Activated gamma-delta T cell treated with anti-CD3 and anti-CD28 coated beads, Interleukin-2, amount 50 U/mL, for 16 hours (primary cell): ENCODE measurements around the gene QPCT.
"Not testable (repeated sequence)": the region's sequence is repeated elsewhere in the genome, so short reads cannot be mapped to it uniquely, and the experiment has no call there.

ENCODE experiments used
- DNase-seq: peaks from one replicate; pipeline ENCODE4 v3.0.0-alpha.2; 2020; ENCODE audit warnings: low read depth

QPCT gene

GRCh38 chr2:37391711-37392110 is 47.3 kb downstream of the QPCT start:
- DNase-seq: no peak

GRCh38 chr2:37392428-37392827 is 48.0 kb downstream of the QPCT start:
- DNase-seq: no peak

- DNase-seq: no peak
These were observed 49.8 kb downstream of the QPCT start for GRCh38 chr2:37394263-37394662.

DNA sequence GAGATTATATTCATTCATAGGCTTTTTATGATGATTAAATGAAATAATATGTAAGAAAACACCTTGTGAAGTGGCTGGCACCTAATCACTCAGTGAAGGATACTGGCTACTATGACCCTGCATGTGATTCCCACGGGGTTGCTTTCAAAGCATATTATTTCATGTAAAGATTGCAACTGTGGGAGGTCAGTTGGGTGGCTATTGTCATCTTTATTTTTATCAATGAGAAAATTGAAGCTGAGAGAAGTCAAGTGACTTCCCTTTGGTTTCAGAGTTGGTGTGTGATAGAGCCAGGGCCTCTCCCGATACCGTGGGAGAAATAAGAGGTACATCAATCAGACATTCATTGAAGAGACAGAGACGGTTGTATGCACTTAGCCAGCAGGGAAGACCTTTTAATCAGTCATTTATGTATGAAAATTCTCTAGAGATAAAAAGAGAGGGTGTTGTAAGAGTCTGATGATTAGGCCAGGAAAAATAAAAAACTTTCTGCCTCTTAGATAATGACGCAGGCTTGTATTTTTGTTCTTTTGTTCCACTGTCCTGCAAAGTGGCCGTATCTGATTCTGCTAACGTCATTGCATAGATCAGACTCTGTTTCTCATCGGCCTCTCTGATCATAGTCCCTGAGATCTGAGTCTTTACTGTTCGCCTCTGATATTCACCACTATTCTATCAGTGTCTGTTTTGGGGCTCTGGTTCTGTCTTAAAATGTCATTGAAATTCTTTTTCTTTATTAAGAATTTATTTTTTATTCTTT is 50.5 kb downstream of the QPCT start:
- DNase-seq: no peak

GRCh38 chr2:37396890-37397565 is 52.6 kb downstream of the QPCT start:
- no peak for DNase-seq

DNA sequence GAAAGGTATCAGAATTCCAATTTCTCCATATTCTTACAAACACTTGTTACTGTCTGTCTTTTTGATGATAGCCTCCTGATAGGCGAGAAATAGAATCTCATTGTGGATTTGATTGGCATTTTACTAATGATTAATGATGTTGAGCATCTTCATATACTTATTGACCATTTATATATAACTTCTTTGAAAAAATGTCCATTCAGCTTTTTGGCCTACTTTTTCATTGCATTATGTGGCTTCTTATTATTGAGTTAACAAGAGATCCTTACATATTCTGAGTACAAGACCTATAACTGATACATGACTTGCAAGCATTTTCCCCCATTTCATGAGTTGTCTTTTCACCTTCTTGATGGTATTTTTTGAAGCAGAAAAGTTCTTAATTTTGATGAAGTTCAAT is 54.6 kb downstream of the QPCT start:
- DNase-seq: no peak

DNA sequence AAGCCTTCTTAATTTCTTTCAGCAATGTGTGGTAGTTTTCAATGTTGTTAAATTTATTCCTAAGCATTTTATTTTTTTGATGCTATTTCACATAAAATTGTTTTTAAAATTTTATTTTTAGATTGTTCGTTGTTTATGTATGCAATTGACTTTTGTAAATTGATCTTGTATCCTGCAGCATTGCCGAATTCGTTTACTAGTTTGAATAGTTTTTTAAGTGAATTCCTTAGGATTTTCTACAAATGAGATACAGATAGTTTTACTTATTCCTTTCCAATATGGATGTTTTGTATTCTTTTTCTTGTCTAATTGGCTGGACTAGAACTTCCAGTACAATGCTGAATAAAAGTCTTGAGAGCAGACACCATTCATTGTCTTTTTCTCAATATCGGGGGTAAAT is 55.6 kb downstream of the QPCT start:
- no peak for DNase-seq

GRCh38 chr2:37402636-37403035 is 58.2 kb downstream of the QPCT start:
- DNase-seq: no peak

GRCh38 chr2:37405781-37406180 is 61.4 kb downstream of the QPCT start:
- no peak for DNase-seq

GRCh38 chr2:37412231-37412630 is 67.8 kb downstream of the QPCT start:
- no peak for DNase-seq

GRCh38 chr2:37413911-37414469 is 69.6 kb downstream of the QPCT start:
- not testable (repeated sequence) for DNase-seq

DNA sequence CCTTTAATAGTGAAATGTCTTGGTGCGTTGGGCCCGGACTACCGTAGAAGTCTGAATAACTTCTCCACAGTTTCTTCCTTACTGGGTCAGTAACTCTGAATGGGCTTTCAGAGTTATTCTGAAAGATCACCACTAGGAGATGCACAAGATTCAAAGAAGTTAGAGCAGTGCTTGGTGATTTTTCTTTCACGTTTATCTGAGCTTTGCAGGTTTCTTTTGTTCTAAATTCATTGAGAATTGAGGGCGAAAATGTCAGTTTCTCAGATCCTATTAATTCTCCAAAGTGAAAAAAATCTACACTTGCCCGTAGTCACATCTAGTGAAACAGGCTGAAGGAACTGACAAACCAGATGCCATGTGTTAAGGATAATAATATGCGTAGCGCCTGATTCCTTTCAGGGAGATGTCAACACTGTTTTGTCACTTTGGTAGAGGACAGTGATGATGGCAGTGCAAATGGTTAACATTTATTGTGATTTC is 70.1 kb downstream of the QPCT start:
- DNase-seq: no peak

DNA sequence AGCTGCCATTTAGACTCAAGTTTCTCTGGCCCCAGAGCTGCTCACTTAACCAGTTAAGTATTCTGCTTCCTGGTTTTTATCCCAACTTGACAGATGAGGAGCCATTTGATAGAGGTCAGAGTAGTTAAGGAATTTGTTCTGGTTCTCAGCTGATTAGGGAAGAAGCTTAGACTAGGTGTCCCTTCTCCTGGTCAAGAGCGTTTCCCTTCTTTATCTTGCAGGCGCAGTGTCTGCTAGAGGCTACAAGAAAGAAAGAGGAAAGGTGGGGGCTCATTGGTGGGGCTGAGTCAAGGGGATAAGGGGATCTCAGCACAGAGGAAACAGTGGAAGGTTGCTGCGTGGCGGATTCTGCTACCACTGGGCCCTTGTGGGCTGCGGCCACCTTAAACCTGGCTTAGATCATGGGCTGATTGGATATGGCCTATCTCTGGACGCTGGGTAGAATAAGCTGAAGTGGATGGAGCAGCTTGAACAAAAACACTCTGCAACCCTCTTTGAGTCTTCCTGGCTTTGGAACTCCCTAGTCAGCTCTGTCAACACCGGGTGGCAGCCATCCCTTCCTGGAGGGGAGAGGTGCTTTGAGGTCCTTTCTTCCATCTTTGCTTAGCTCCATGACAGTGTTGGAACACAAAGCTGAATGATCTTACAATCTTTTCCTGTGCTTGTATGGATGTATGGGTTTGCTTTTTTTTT is 70.8 kb downstream of the QPCT start:
- DNase-seq: no peak

GRCh38 chr2:37417321-37417720 is 72.9 kb downstream of the QPCT start:
- no peak for DNase-seq

GRCh38 chr2:37418956-37419355 is 74.5 kb downstream of the QPCT start:
- no peak for DNase-seq

DNA sequence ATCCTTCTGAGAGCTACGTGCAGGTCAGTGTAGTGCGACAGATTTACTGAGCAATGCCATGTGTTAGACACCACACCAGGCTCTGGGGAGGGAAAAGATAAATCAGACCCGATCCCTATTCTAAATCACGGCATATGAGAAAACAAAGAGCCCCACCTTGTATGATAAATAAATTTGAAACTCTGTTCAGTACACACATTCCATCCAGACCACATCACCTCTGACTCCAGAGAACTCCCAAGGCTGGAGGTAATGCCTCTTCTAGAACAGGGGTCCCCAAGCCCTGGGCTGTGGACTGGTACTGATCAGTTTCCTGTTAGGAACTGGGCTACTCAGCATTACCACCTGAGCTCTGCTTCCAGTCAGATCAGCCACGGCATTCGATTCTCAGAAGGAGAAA is 77.3 kb downstream of the QPCT start:
- DNase-seq: no peak

- no peak for DNase-seq
These were observed 78.4 kb downstream of the QPCT start for GRCh38 chr2:37422816-37423215.
